Lower lobe of right lung (tissue), 2 donors: ENCODE results near the gene FAM163B. TPM values are rescaled to one million over a fixed set of nuclear protein-coding genes. Genes with fewer than 3 reads are reported as not detected.
A peak's percentile ranks its signal among the peaks of the same experiment; 100 is the strongest.

ENCODE experiments used
- ATAC-seq, 2 donors: fragments of 200-7000 bp; cut with Tn5 transposase; one replicate each; pipeline ENCODE4 v1.9.1; 2020 to 2022; ENCODE audit warnings: mild to moderate bottlenecking in 2 of 2, moderate library complexity in 2 of 2
- DNase-seq: peaks from one replicate; pipeline ENCODE4 v3.0.0-alpha.2; 2020
- H3K27ac ChIP-seq: fragments of 200-600 bp; one replicate; pipeline ENCODE4 v1.8.0; 2022
- H3K27me3 ChIP-seq: fragments of 200-600 bp; one replicate; pipeline ENCODE4 v1.8.0; 2022; ENCODE audit warnings: low read depth
- H3K36me3 ChIP-seq: fragments of 200-600 bp; one replicate; pipeline ENCODE4 v1.8.0; 2022; ENCODE audit warnings: mild to moderate bottlenecking
- H3K4me1 ChIP-seq: fragments of 200-600 bp; one replicate; pipeline ENCODE4 v1.8.0; 2022
- H3K4me3 ChIP-seq: fragments of 200-600 bp; one replicate; pipeline ENCODE4 v1.8.0; 2022; ENCODE audit warnings: mild to moderate bottlenecking
- H3K9me3 ChIP-seq: fragments of 200-600 bp; one replicate; pipeline ENCODE4 v1.8.0; 2022
- intact Hi-C: fragments of 100-400 bp; cut with DNase I; formaldehyde crosslinking; loops from one replicate; pipeline ENCODE4 v1.11.0; 2022
- total RNA-seq: library from RNA; stranded (reverse); fragmentation: NEBNext Ultra II Directional; extraction: Animal tissue kit (Norgen Biotek cat#: 25700); gene quantifications from one replicate; pipeline ENCODE4 v1.2.1, GENCODE V29; 2021
- TF ChIP-seq, protein P1 (sequence below): fragments of 200-600 bp; IDR thresholded peaks from one replicate; pipeline ENCODE4 v1.8.0; 2022; ENCODE audit warnings: antibody characterized with exemption, mild to moderate bottlenecking
- donor health status: DM: no; HTN: yes; CAD: no; lungs with severe emphysema.

FAM163B gene
- total RNA-seq, 1 donor from 2014 or later, result not detected

DNA sequence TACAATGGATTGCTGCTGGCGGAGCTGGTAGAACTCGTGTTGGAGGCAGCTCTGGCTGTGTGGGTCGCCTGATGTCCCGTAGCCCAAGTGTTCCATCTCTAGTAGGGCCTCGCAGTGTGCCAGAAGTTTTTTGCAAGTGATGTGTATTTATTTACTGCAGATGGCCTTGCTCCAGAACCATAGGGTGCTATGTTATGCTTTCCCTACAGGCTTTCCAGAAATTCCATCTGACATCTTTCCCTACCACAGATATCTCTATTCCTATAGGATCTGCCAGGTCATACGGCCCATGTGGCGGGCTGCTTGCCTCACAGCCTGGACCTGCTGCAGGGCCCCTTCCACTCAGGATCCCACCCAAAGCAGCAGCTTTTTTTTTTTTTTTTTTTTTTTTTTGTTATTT is 57.7 kb downstream of the FAM163B start:
- Histone ChIP-seq H3K36me3 (peaks cover 34% of the 10 kb centered on the region), H3K27ac (no peak overlapping the region), H3K9me3 (no peaks in the 10 kb centered on the region), H3K4me3 (no peak overlapping the region), H3K27me3 (no peaks in the 10 kb centered on the region), H3K4me1 (peaks cover 6% of the 10 kb centered on the region)
- DNase-seq (no peak), ATAC-seq (no peak)
- TF ChIP-seq, protein P1, sequence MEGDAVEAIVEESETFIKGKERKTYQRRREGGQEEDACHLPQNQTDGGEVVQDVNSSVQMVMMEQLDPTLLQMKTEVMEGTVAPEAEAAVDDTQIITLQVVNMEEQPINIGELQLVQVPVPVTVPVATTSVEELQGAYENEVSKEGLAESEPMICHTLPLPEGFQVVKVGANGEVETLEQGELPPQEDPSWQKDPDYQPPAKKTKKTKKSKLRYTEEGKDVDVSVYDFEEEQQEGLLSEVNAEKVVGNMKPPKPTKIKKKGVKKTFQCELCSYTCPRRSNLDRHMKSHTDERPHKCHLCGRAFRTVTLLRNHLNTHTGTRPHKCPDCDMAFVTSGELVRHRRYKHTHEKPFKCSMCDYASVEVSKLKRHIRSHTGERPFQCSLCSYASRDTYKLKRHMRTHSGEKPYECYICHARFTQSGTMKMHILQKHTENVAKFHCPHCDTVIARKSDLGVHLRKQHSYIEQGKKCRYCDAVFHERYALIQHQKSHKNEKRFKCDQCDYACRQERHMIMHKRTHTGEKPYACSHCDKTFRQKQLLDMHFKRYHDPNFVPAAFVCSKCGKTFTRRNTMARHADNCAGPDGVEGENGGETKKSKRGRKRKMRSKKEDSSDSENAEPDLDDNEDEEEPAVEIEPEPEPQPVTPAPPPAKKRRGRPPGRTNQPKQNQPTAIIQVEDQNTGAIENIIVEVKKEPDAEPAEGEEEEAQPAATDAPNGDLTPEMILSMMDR, result no peak
- intact Hi-C loops, result no loop called here

DNA sequence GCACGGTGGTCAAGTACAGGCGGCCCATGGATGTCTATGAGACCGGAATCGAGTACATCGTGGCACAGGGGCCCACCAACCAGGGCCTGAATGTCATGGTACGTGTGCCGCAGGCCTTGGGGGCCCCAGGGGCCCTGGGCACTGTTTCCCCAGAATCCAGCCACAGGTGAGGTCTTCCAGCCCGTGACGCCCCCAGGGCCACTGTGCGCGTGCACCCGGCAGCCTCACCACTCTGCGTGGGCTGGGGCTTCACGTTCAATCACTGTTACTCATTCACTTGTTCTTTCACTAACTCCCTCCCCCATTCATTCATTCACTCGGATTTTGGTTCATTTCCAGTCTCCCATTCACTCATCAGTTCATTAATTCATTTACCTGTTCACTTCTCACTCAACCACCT is 62.1 kb downstream of the FAM163B start:
- DNase-seq (no peak), ATAC-seq (no peak)
- TF ChIP-seq, protein P1, result no peak
- Histone ChIP-seq H3K27me3 (no peaks in the 10 kb centered on the region), H3K4me3 (no peak overlapping the region), H3K9me3 (no peaks in the 10 kb centered on the region), H3K27ac (no peak overlapping the region), H3K36me3 (peaks cover 16% of the 10 kb centered on the region), H3K4me1 (peaks cover 35% of the 10 kb centered on the region)
- intact Hi-C loops, result no loop called here

DNA sequence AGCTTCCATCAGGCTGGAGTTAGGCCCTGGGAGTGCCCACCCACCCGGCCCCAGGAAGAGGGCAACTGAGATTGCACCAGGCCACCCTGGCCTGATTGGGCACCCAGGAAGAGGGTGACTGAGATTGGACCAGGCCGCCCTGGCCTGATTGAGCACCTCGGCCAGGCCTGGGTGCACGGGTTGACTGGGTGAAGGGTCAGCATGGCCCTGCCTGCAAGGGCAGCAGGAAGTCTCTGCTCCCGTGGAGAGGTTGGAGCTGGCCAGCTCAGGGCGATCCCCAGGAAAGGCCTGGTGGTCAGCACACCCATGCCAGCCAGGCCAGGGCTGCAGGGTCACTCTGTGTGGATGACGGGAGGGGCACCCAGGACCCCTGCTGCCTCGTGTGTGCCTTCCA is 62.9 kb downstream of the FAM163B start:
- intact Hi-C loops, result no loop called here
- no peaks in the 10 kb centered on the region for H3K27me3 ChIP-seq
- no peak for ATAC-seq
- no peak for DNase-seq
- peak overlapping the region; percentile 60 for H3K27ac ChIP-seq
- peaks cover 35% of the 10 kb centered on the region for H3K4me1 ChIP-seq
- peaks cover 13% of the 10 kb centered on the region for H3K36me3 ChIP-seq
- H3K9me3 ChIP-seq, result no peaks in the 10 kb centered on the region
- TF ChIP-seq, protein P1, result no peak
- H3K4me3 ChIP-seq, result no peak overlapping the region

DNA sequence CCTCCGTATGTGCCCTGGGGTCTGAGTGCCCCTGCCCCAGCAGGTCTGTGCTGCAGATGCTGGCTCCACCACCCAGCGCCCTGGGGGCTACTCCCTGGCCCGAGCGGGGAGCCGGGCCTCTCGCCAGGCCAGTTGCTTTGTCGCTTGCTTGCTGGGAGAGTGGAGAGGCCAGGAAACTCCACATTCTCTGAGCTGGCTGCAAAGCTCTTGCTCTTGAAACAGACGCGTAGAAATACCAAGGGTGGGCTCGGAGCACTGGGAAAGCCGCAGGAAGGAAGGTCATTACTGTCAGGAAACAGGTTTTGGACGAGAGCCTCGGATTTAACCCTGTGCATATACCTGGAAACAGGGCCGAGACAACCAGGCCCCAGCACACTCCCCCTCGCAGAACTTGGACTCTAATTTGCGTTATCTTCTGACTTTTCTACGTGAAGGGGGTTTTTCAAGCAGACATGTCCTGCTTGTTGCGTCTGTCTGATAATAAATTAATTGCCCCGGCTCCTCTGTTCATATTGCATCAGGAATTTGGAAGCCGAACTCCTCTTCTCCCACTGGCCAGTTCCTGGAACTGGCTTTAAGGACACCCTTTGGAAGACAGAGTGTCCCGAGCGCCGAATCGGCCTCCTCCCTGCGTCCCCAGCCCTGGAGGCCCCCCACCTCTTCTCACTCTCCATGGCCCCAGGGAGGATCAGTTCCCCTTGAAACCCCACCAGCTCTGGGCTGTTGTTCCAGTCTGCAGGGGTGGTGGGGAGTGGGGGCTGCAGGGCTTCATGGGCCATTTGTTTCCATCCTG is 63.5 kb downstream of the FAM163B start:
- intact Hi-C loops, result no loop called here
- TF ChIP-seq, protein P1, result no peak
- peak; percentile 21 to 37 for ATAC-seq

DNA sequence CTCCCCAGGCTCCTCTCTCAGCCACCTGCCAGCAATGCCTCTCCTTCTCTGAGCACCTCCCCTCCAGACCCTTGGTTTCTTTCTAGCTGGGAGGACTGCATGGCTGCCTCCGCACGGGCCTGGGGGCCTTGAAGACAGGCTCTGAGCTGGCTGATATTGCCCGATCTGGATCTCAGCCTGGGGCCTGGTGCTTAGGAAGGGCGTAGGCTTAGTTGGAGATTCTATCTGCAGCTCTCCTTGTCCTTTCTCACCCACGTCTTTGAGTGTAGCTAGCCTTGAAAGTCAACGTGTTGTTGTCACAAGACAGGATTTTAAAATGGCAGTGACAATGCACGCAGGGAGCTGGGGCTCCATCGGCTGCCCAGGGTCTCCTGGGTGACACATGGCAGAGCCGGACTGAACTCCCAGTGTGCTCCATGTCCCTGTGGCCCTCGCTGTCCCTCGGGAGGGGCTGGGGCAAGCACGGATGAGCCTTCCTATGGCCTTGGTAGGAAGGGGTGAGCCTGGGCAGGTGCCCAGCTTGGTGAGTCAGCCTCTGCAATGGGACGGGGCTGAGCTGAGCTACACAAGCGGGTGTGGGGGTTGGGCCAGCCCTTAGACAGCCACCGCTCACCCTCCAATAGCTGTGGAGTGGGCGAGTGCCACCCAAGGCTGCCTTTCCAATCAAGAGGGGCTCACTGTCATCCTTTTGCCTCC is 65.3 kb downstream of the FAM163B start:
- Histone ChIP-seq H3K36me3 (peaks cover 11% of the 10 kb centered on the region), H3K4me1 (peaks cover 55% of the 10 kb centered on the region), H3K27ac (peak overlapping the region; percentile 11), H3K27me3 (no peaks in the 10 kb centered on the region), H3K4me3 (no peak overlapping the region), H3K9me3 (no peaks in the 10 kb centered on the region)
- intact Hi-C loops, result no loop called here
- DNase-seq (no peak), ATAC-seq (no peak)
- TF ChIP-seq, protein P1, result no peak

More for the DNA sequence above, 63.5 kb downstream of the FAM163B start:
- H3K36me3 ChIP-seq, result peaks cover 11% of the 10 kb centered on the region
- DNase-seq, result no peak
- H3K4me3 ChIP-seq, result no peak overlapping the region
- H3K4me1 ChIP-seq, result peaks cover 37% of the 10 kb centered on the region
- peak overlapping the region; percentile 60 for H3K27ac ChIP-seq
- H3K9me3 ChIP-seq, result no peaks in the 10 kb centered on the region
- H3K27me3 ChIP-seq, result no peaks in the 10 kb centered on the region
